IMR-90 (cell line): ENCODE results near the gene KHDRBS1. TPM values are rescaled to one million over a fixed set of nuclear protein-coding genes. Genes with fewer than 3 reads are reported as not detected.
A peak's percentile ranks its signal among the peaks of the same experiment; 100 is the strongest.

Experiments
- ATAC-seq: fragments of 200-7000 bp; cut with Tn5 transposase; 2 replicates; pipeline ENCODE4 v1.9.1; 2020; ENCODE audit warnings: low read depth, mild to moderate bottlenecking, moderate library complexity
- BruUV-seq: library from RNA; stranded (reverse); fragments of 400-500 nt; replicated peaks from 2 replicates; lab custom pipeline; 2021; lab: Mats Ljungman, UMichigan
- CTCF ChIA-PET: fragments of 300-600 bp; formaldehyde crosslinking; extraction: SDS; loops from one replicate; lab custom pipeline; 2021; ENCODE audit warnings: antibody characterized with exemption; lab: Yijun Ruan, JAX
- POLR2A ChIA-PET: fragments of 300-600 bp; sonication (Branson Sonifier 250); formaldehyde crosslinking; loops from one replicate; lab custom pipeline; 2022; ENCODE audit warnings: antibody characterized with exemption; ENCODE audit not compliant: unreplicated experiment; lab: Charles Lee
- DNase-seq: peaks from one replicate; pipeline ENCODE4 v3.0.0; 2013
- H2AFZ ChIP-seq: replicated peaks from 2 replicates; pipeline ENCODE3; 2013; ENCODE audit warnings: low read length, mild to moderate bottlenecking; ENCODE audit not compliant: poor library complexity
- H2AK5ac ChIP-seq: 2 replicates; pipeline ENCODE4 v1.6.1; 2013; ENCODE audit warnings: low read depth, low read length, inconsistent platforms
- H2AK9ac ChIP-seq: replicated peaks from 2 replicates; pipeline ENCODE3; 2013; ENCODE audit warnings: mild to moderate bottlenecking, low read depth, low read length, moderate library complexity; ENCODE audit not compliant: poor library complexity
- H2BK120ac ChIP-seq: 2 replicates; pipeline ENCODE4 v1.6.1; 2013; ENCODE audit warnings: low read depth, low read length, inconsistent platforms
- H2BK15ac ChIP-seq: 3 replicates; pipeline ENCODE4 v1.6.1; 2013; ENCODE audit warnings: low read depth, low read length, inconsistent platforms
- H2BK20ac ChIP-seq: 2 replicates; pipeline ENCODE4 v1.6.1; 2013; ENCODE audit warnings: low read depth, mild to moderate bottlenecking, inconsistent platforms, low read length, moderate library complexity
- H2BK5ac ChIP-seq: 2 replicates; pipeline ENCODE4 v1.6.1; 2013; ENCODE audit warnings: mild to moderate bottlenecking, low read depth, low read length, inconsistent platforms; ENCODE audit not compliant: poor library complexity, severe bottlenecking
- H3K14ac ChIP-seq: replicated peaks from 2 replicates; pipeline ENCODE4 v1.6.1; 2013; ENCODE audit warnings: low read depth, low read length, inconsistent platforms
- H3K18ac ChIP-seq: 2 replicates; pipeline ENCODE4 v1.6.1; 2013; ENCODE audit warnings: low read depth, low read length, control low read depth
- H3K23ac ChIP-seq: 2 replicates; pipeline ENCODE4 v1.6.1; 2013; ENCODE audit warnings: low read depth, low read length, inconsistent platforms
- H3K27ac ChIP-seq: 2 replicates; pipeline ENCODE4 v1.5.1; 2013; ENCODE audit warnings: mild to moderate bottlenecking, control low read depth, low read length; ENCODE audit not compliant: insufficient read depth
- H3K27me3 ChIP-seq: 2 replicates; pipeline ENCODE4 v1.6.1; 2013; ENCODE audit warnings: low read length; ENCODE audit not compliant: control insufficient read depth, insufficient read depth
- H3K36me3 ChIP-seq: 2 replicates; pipeline ENCODE4 v1.6.1; 2013; ENCODE audit warnings: low read length, mixed read lengths; ENCODE audit not compliant: control insufficient read depth, insufficient read depth
- H3K4ac ChIP-seq: 2 replicates; pipeline ENCODE4 v1.6.1; 2013; ENCODE audit warnings: low read depth, low read length, inconsistent platforms
- H3K4me1 ChIP-seq: 2 replicates; pipeline ENCODE4 v1.6.1; 2013; ENCODE audit warnings: low read length, mixed read lengths; ENCODE audit not compliant: control insufficient read depth, insufficient read depth
- H3K4me2 ChIP-seq: 2 replicates; pipeline ENCODE4 v1.6.1; 2013; ENCODE audit warnings: low read depth, mild to moderate bottlenecking, control low read depth, low read length, moderate library complexity
- H3K4me3 ChIP-seq: 2 replicates; pipeline ENCODE4 v1.5.1; 2013; ENCODE audit warnings: low read depth, mild to moderate bottlenecking, control low read depth, low read length, moderate library complexity; ENCODE audit not compliant: insufficient read depth
- H3K56ac ChIP-seq: 2 replicates; pipeline ENCODE4 v1.6.1; 2013; ENCODE audit warnings: low read length, inconsistent platforms; ENCODE audit not compliant: insufficient read depth; ENCODE audit errors: extremely low read depth
- H3K79me1 ChIP-seq, 2 experiments: 2 replicates each; pipeline ENCODE4 v1.6.1; 2013; ENCODE audit warnings: low read length in 2 of 2, inconsistent platforms in 1 of 2, low read depth in 1 of 2
- H3K9ac ChIP-seq: 2 replicates; pipeline ENCODE4 v1.6.1; 2013; ENCODE audit warnings: low read depth, low read length, control low read depth
- H3K9me1 ChIP-seq: 2 replicates; pipeline ENCODE4 v1.6.1; 2013; ENCODE audit warnings: low read length, inconsistent platforms; ENCODE audit not compliant: insufficient read depth
- H3K9me3 ChIP-seq: 2 replicates; pipeline ENCODE4 v1.6.1; 2013; ENCODE audit warnings: low read length; ENCODE audit not compliant: control insufficient read depth, insufficient read depth
- H4K20me1 ChIP-seq: 2 replicates; pipeline ENCODE4 v1.6.1; 2013; ENCODE audit warnings: low read length, inconsistent platforms; ENCODE audit not compliant: insufficient read depth
- H4K5ac ChIP-seq: 2 replicates; pipeline ENCODE4 v1.6.1; 2013; ENCODE audit warnings: mild to moderate bottlenecking, low read depth, low read length, control low read depth
- H4K8ac ChIP-seq, 2 experiments: 2 replicates each; pipeline ENCODE4 v1.6.1; 2013; ENCODE audit warnings: low read depth in 2 of 2, low read length in 2 of 2, control low read depth in 1 of 2, inconsistent platforms in 1 of 2
- H4K91ac ChIP-seq: 2 replicates; pipeline ENCODE4 v1.6.1; 2013; ENCODE audit warnings: low read depth, low read length, inconsistent platforms; ENCODE audit not compliant: insufficient read depth
- BHLHE40 ChIP-seq: fragments of 150-350 bp; IDR thresholded peaks from 2 replicates; pipeline ENCODE4 v1.6.1; 2016; ENCODE audit warnings: mild to moderate bottlenecking, low read depth, low read length
- CEBPB ChIP-seq: IDR thresholded peaks from 2 replicates; pipeline ENCODE4 v1.6.1; 2012; ENCODE audit warnings: low read depth, low read length, improper control_type of control experiment
- CHD1 ChIP-seq: IDR thresholded peaks from 2 replicates; pipeline ENCODE4 v1.6.1; 2012; ENCODE audit warnings: low read depth, low read length, improper control_type of control experiment
- FOS ChIP-seq: fragments of 150-350 bp; IDR thresholded peaks from 2 replicates; pipeline ENCODE4 v1.6.1; 2016; ENCODE audit warnings: low read depth, low read length
- MAFK ChIP-seq: IDR thresholded peaks from 2 replicates; pipeline ENCODE4 v1.6.1; 2012; ENCODE audit warnings: low read depth, low read length, improper control_type of control experiment
- MAZ ChIP-seq: IDR thresholded peaks from 2 replicates; pipeline ENCODE4 v1.6.1; 2012; ENCODE audit warnings: low read depth, mild to moderate bottlenecking, low read length, improper control_type of control experiment, moderate library complexity, borderline replicate concordance
- MXI1 ChIP-seq: IDR thresholded peaks from 2 replicates; pipeline ENCODE4 v1.6.1; 2012; ENCODE audit warnings: low read depth, mild to moderate bottlenecking, low read length, moderate library complexity, borderline replicate concordance
- NFE2L2 ChIP-seq: fragments of 150-350 bp; IDR thresholded peaks from 2 replicates; pipeline ENCODE4 v1.6.1; 2016; ENCODE audit warnings: low read depth, mild to moderate bottlenecking, low read length
- POLR2A ChIP-seq: IDR thresholded peaks from 2 replicates; pipeline ENCODE4 v1.6.1; 2012; ENCODE audit warnings: mild to moderate bottlenecking, low read depth, low read length
- RAD21 ChIP-seq: IDR thresholded peaks from 2 replicates; pipeline ENCODE4 v1.6.1; 2012; ENCODE audit warnings: low read length, improper control_type of control experiment
- RCOR1 ChIP-seq: IDR thresholded peaks from 2 replicates; pipeline ENCODE4 v1.6.1; 2012; ENCODE audit warnings: mild to moderate bottlenecking, low read length, improper control_type of control experiment; ENCODE audit not compliant: insufficient replicate concordance
- RFX5 ChIP-seq: IDR thresholded peaks from 2 replicates; pipeline ENCODE4 v1.8.0; 2012; ENCODE audit warnings: low read depth, mild to moderate bottlenecking, low read length, moderate library complexity
- SMC3 ChIP-seq: fragments of 150-350 bp; IDR thresholded peaks from 2 replicates; pipeline ENCODE4 v1.6.1; 2016; ENCODE audit warnings: low read depth, mild to moderate bottlenecking, antibody characterized with exemption, low read length, moderate library complexity
- WGBS, 2 experiments: methylation state at CpG; one replicate each; pipeline versions ENCODE4 v1.1.5 to v1.1.7; 2013; ENCODE audit warnings: missing lambda C conversion rate in 2 of 2; ENCODE audit not compliant: insufficient read length in 1 of 2; ENCODE audit errors: extremely low coverage in 2 of 2; 5-methylcytosine and 5-hydroxymethylcytosine counted together
- dilution Hi-C: fragments of 300-500 bp; cut with HindIII; formaldehyde crosslinking; loops from one replicate; pipeline ENCODE4 v1.14.3; 2018; ENCODE audit warnings: low sequenced_read_pairs; ENCODE audit not compliant: unreplicated experiment
- in situ Hi-C: fragments of 300-500 bp; cut with MboI; formaldehyde crosslinking; loops from 3 replicates; pipeline ENCODE4 v1.14.3; 2019; ENCODE audit warnings: low sequenced_read_pairs, inconsistent platforms, mixed read lengths
- intact Hi-C: fragments of 100-400 bp; cut with micrococcal nuclease; formaldehyde crosslinking; loops from 2 replicates; pipeline ENCODE4 v1.10.0; 2022
- polyA plus RNA-seq, 3 experiments: library from polyadenylated mRNA; depleted of rRNA; stranded (reverse); fragments of >200 nt; gene quantifications; 2 replicates each; pipeline ENCODE4 v1.2.3, GENCODE V29; 2012; ENCODE audit warnings: low replicate concordance in 1 of 3
- total RNA-seq: library from RNA; depleted of rRNA; stranded (reverse); fragments of >200 nt; gene quantifications from 2 replicates; pipeline ENCODE4 v1.2.3, GENCODE V29; 2012
- TF ChIP-seq, protein P1 (sequence below): fragments of 150-350 bp; IDR thresholded peaks from 2 replicates; pipeline ENCODE4 v1.6.1; 2017; ENCODE audit warnings: mild to moderate bottlenecking, antibody characterized with exemption, low read length, low read depth
- TF ChIP-seq, protein P2 (sequence below): fragments of 150-350 bp; IDR thresholded peaks from 2 replicates; pipeline ENCODE4 v1.6.1; 2016; ENCODE audit warnings: low read depth, mild to moderate bottlenecking, low read length, moderate library complexity, borderline replicate concordance
- TF ChIP-seq, protein P3 (sequence below): conservative IDR thresholded peaks from 2 replicates; pipeline ENCODE4 v1.5.1; 2012; ENCODE audit warnings: mild to moderate bottlenecking, low read depth, low read length, improper control_type of control experiment

The KHDRBS1 gene
- total and polyA plus RNA-seq, 2 of the 4 experiments (the other 2 are of a cell fraction) = 33.7 to 67.6 TPM

DNA sequence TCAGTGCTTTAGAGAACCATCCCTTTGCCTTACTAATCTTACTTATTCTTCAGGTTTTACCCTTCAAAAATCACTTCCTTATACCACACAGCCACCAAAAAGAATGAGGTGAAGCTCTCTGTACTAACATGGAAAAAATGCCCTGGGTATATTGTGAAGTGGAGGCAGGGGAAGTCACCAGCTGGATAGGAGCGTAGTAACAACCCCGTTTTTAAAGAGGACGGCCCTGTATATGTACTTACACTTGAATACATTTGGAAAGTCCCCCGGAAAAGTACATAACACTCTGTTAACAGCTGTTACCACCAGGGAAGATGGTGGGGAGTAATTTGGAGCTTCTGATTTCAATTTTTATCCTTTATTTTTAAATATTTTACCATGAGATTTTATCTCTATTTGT lies 28.2 kb upstream of the KHDRBS1 start:
- Histone ChIP-seq H3K9ac (no peak overlapping the region), H3K56ac (peak overlapping the region; percentile 28; the same call in 1 of the 2 replicates), H3K4me3 (no peak overlapping the region), H2BK5ac (peak overlapping the region; percentile 40), H3K4me1 (peaks cover 4% of the 10 kb centered on the region), H3K18ac (peak overlapping the region; percentile 66), H4K8ac (peak overlapping the region; percentile 12 to 79; a peak in 2 of 4 replicates), H2AFZ (peak overlapping the region; percentile 84), H4K91ac (no peak overlapping the region; the same call in 1 of the 2 replicates), H3K4ac (no peak overlapping the region), H3K9me3 (no peaks in the 10 kb centered on the region), H2BK120ac (no peak overlapping the region; the same call in 1 of the 2 replicates), H2BK20ac (no peak overlapping the region), H2BK15ac (no peak overlapping the region), H3K27ac (no peak overlapping the region; the same call in 1 of the 2 replicates), H3K9me1 (peaks cover 7% of the 10 kb centered on the region; the same call in 1 of the 2 replicates), H4K5ac (peak overlapping the region; percentile 85), H3K4me2 (no peak overlapping the region; the same call in 1 of the 2 replicates), H3K36me3 (no peaks in the 10 kb centered on the region), H2AK9ac (no peak overlapping the region), H3K14ac (peak overlapping the region; percentile 46; the same call in 1 of the 2 replicates), H3K79me1 (no peaks in the 10 kb centered on the region; a peak in 1 of 4 replicates), H2AK5ac (no peak overlapping the region), H3K23ac (no peak overlapping the region), H3K27me3 (peaks cover 1% of the 10 kb centered on the region; the same call in 1 of the 2 replicates), H4K20me1 (no peaks in the 10 kb centered on the region)
- in situ Hi-C loops = loop anchor here (25.0 kb wide), 1 partner anchor 98 kb away; no protein-coding TSS in a partner anchor
- DNase-seq (peak; percentile 36), ATAC-seq (peak; percentile 55)
- POLR2A ChIA-PET = no interaction called here
- no CpG with 5 or more reads among the region's 4 CpGs for WGBS, 2 experiments
- intact Hi-C loops = no loop called here
- dilution Hi-C loops = no loop called here
- BruUV-seq = no TSS peak
- TF ChIP-seq MXI1 = no peak
- TF ChIP-seq, protein P1, sequence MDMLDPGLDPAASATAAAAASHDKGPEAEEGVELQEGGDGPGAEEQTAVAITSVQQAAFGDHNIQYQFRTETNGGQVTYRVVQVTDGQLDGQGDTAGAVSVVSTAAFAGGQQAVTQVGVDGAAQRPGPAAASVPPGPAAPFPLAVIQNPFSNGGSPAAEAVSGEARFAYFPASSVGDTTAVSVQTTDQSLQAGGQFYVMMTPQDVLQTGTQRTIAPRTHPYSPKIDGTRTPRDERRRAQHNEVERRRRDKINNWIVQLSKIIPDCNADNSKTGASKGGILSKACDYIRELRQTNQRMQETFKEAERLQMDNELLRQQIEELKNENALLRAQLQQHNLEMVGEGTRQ = no peak
- TF ChIP-seq BHLHE40 = no peak
- TF ChIP-seq, protein P2, sequence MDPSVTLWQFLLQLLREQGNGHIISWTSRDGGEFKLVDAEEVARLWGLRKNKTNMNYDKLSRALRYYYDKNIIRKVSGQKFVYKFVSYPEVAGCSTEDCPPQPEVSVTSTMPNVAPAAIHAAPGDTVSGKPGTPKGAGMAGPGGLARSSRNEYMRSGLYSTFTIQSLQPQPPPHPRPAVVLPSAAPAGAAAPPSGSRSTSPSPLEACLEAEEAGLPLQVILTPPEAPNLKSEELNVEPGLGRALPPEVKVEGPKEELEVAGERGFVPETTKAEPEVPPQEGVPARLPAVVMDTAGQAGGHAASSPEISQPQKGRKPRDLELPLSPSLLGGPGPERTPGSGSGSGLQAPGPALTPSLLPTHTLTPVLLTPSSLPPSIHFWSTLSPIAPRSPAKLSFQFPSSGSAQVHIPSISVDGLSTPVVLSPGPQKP = no peak
- TF ChIP-seq POLR2A = no peak
- no peak for TF ChIP-seq CEBPB
- TF ChIP-seq RCOR1 = no peak
- TF ChIP-seq RFX5 = no peak
- no peak for TF ChIP-seq RAD21
- no peak for TF ChIP-seq SMC3
- TF ChIP-seq FOS = no peak
- no peak for TF ChIP-seq CHD1
- TF ChIP-seq, protein P3, sequence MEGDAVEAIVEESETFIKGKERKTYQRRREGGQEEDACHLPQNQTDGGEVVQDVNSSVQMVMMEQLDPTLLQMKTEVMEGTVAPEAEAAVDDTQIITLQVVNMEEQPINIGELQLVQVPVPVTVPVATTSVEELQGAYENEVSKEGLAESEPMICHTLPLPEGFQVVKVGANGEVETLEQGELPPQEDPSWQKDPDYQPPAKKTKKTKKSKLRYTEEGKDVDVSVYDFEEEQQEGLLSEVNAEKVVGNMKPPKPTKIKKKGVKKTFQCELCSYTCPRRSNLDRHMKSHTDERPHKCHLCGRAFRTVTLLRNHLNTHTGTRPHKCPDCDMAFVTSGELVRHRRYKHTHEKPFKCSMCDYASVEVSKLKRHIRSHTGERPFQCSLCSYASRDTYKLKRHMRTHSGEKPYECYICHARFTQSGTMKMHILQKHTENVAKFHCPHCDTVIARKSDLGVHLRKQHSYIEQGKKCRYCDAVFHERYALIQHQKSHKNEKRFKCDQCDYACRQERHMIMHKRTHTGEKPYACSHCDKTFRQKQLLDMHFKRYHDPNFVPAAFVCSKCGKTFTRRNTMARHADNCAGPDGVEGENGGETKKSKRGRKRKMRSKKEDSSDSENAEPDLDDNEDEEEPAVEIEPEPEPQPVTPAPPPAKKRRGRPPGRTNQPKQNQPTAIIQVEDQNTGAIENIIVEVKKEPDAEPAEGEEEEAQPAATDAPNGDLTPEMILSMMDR = no peak
- TF ChIP-seq MAFK = no peak
- no peak for TF ChIP-seq NFE2L2
- no peak for TF ChIP-seq MAZ
- CTCF ChIA-PET = interaction anchor here (0.6 to 1.1 kb wide), 4 partner anchors 8 to 179 kb away, joined by 3 read pairs; no protein-coding TSS in a partner anchor
